Stimulated activated CD8-positive, alpha-beta memory T cell treated with anti-CD3 and anti-CD28 coated beads, Interleukin-4, amount 100 ng/mL, for 1 hour (primary cell): ENCODE data around the gene ACP5.
"Not testable (repeated sequence)": the region's sequence is repeated elsewhere in the genome, so short reads cannot be mapped to it uniquely, and the experiment has no call there.

ENCODE experiments used
- DNase-seq, 2 donors: peaks; one replicate each; pipeline ENCODE4 v3.0.0-alpha.2; 2020; ENCODE audit warnings: low read depth in 2 of 2, low spot score in 1 of 2

The ACP5 gene

DNA sequence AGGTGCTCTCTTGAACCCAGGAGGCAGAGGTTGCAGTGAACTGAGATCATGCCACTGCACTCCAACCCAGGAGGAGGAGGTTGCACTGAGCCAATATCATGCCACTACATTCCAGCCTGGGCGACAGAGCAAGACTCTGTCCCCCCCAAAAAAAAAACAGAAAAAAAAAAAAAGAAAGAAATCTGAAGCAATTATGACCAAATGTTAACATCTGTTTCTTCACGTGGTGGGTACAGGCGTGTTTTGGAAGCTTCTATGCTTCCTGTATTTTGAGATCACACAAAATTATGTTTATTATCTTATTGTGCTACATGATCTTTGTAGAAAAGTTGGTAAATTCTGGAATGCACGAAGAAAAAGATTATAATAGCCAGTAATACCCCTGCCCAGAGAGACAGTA lies 2.7 kb upstream of the ACP5 start:
- no peak for DNase-seq

- DNase-seq: no peak
Measured at GRCh38 chr19:11578258-11579142, 1.1 kb upstream of the ACP5 start.

DNA sequence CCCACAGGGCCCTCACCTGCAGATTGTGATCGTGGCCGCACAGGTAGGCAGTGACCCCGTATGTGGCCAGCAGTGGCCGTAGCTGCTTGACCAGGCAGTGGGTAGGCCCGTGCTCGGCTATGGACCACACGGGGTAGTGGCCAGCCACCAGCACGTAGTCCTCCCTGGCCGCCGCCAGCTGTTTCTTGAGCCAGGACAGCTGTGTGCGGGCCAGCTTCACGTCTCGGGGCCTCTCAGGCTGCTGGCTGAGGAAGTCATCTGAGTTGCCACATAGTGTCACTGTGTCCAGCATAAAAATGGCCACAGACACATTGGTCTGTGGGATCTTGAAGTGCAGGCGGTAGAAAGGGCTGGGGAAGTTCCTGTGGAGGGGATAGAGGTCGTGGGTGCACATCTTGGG lies 1.2 kb downstream of the ACP5 start:
- DNase-seq: no peak

GRCh38 chr19:11574689-11575088 lies 2.8 kb downstream of the ACP5 start:
- DNase-seq: no peak

- DNase-seq: not testable (repeated sequence)
Measured at GRCh38 chr19:11573763-11574162, 3.7 kb downstream of the ACP5 start.

DNA sequence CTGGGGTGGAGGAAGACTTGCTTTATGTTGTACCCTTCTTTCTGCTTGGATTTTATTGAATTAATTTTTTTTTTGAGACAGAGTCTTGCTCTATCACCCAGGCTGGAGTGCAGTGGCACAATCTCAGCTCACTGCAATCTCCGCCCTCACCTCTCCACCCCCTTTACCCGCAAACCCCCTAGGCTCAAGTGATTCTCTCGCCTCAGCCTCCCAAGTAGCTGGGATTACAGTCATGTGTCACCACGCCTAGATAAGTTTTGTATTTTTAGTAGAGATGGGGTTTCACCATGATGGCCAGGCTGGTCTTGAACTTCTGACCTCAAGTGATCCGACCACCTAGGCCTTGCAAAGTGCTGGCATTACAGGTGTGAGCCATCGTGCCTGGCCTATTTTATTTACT lies 4.1 kb downstream of the ACP5 start:
- not testable (repeated sequence) for DNase-seq

GRCh38 chr19:11570039-11570462 lies 7.4 kb downstream of the ACP5 start:
- DNase-seq: no peak

- DNase-seq: no peak
Measured at GRCh38 chr19:11566164-11566563, 11.3 kb downstream of the ACP5 start.

- DNase-seq: not testable (repeated sequence)
Measured at GRCh38 chr19:11565649-11565980, 11.8 kb downstream of the ACP5 start.

- DNase-seq: not testable (repeated sequence)
Measured at GRCh38 chr19:11564082-11564807, 13.2 kb downstream of the ACP5 start.

DNA sequence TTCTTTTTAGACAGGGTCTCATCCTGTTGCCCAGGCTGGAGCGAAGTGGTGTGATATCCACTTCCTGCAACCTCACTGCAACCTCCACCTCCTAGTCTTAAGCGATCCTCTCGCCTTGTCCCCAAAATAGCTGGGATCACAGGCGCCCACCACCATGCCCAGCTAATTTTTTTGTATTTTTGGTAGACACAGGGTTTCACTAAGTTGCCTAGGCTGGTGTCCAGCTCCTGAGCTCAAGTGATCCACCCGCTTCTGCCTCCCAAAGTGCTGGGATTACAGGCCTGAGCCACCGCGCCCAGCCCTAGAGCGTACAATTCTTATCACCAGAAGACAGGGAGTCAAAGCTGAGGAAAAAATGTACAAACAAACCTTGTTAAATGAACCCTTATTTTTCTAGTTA lies 13.9 kb downstream of the ACP5 start:
- DNase-seq: no peak

GRCh38 chr19:11560404-11561051 lies 16.9 kb downstream of the ACP5 start:
- no peak for DNase-seq

- peak; percentile 83 to 94 for DNase-seq
Measured at GRCh38 chr19:11558881-11559828, 18.3 kb downstream of the ACP5 start, which contains the start of gene ELOF1. Gene ELOF1 (minus strand): TSS chr19:11559230. CDS start chr19:11554347, 4,883 bp downstream.

GRCh38 chr19:11556634-11557420 lies 20.6 kb downstream of the ACP5 start:
- DNase-seq: no peak

DNA sequence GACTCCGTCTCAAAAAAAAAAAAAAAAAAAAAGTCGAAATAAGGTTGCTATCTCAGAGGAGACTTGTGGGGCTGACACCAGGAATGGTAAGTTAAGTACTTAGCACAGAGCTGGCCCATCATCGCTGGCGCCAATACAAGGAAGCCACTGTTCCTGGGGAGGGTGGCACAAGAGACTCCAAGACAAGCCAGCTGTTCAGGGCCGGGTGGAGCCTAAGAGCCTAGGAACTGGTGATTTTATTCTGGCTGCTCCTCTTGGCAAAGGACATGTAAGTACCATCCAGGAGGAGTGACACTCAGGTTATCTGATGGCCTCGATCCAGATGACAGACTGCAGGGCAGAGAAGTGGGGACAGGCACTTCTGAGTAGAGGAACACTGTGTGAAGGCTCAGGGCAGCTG lies 22.2 kb downstream of the ACP5 start:
- no peak for DNase-seq

DNA sequence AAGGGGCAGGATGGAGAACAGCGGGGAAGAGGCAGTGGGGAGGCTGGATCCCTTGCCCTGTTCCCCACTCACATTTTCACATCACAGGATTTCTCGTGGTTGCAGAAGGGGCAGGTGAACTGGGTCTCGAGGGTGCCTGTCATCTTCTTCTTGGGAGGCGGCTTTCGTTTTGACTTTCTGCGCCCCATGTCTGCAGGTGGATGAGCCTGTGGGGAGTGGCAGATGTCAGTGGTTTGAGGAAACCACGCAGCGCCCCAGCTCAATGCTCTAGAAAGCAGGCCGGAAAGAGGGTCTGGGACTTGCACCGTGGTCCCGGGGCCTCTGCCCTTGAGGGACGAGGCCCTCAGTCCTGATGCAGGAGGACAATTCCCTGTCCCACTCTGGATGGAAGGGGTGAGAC lies 23.3 kb downstream of the ACP5 start:
- no peak for DNase-seq

DNA sequence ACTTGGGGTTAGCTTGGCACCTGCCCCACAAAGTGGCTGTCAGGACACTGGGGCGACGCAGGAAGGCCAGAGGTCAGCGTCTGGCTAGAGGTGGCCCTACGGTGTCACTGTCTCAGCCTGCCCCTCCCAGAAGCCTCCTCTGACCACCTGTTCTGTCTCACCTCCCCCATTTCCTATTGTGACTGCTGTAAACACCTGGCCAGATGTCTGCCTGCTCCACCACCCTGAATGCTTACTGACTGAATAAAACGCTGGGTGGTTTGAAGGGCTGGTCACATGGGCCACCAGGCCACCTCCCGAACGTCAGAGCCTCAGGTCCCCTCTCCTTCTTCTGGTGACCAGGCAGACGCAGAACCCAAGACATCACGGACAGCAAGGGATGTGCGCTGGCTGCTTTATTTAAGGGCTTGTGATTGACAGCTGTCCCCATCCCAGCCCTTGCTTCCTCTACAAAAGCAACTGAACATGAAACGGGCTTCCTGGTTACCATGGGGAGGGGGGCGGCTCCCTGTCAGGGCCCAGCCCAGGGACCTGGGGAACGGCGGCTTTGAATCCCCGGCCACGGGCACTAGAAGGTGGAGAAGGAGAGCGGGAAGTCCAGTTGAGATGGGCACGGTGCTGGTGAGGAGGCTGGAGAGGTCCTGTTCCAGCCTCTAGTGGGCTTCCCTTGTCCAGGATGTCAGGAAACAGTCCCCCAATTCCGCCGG lies 24.6 kb downstream of the ACP5 start:
- DNase-seq: no peak

GRCh38 chr19:11551603-11552235 lies 25.7 kb downstream of the ACP5 start:
- DNase-seq: no peak

- no peak for DNase-seq
Measured at GRCh38 chr19:11550265-11550664, 27.2 kb downstream of the ACP5 start.
